SHP77 treated with DMSO at 0.1 percent for 48 hours (cell line): ENCODE measurements around the gene ACSM2B.
"Not testable (repeated sequence)": the region's sequence is repeated elsewhere in the genome, so short reads cannot be mapped to it uniquely, and the experiment has no call there.

Source experiments
- DNase-seq: peaks from one replicate; lab custom pipeline; 2025; lab: John Stamatoyannopoulos, UW

The ACSM2B gene

DNA sequence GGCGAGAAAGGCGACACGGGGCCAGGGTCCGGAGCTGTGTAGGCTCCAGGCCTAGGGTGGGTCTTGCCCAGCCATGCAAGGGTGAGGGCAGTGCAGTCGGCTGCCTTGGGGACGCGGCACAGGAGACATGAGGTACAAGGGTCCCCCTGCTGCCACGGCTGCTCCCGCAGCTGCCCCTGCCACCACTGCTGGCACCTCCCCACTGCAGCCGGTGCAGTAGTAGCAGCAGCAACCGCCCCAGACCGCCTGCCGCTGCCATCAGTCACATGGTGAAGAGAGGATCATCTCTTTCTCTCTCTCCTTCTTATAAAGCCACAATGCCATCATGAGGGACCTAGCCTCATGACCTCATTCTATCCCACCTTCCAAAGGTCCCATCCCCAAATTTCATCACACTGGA, 44.4 kb downstream of the ACSM2B start:
- not testable (repeated sequence) for DNase-seq

DNA sequence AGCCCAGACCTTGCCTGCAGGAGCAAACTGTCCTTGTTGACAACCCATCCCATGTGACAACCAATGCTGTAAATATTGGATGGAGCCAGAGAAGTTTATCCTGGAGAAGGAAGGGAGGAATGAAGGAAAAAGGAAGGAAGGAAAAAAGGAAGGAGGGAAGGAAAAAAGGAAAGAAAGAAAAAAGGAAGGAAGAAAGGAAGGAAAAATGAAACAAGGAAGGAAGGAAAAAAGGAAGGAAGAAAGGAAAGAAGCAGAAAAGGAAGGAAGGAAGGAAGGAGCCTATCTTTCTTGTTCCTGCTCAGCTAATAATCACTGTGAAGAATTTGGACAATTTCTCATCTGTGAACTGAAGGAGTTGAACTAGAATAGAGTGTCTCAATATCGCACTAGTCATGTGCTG, 56.1 kb downstream of the ACSM2B start:
- no peak for DNase-seq

DNA sequence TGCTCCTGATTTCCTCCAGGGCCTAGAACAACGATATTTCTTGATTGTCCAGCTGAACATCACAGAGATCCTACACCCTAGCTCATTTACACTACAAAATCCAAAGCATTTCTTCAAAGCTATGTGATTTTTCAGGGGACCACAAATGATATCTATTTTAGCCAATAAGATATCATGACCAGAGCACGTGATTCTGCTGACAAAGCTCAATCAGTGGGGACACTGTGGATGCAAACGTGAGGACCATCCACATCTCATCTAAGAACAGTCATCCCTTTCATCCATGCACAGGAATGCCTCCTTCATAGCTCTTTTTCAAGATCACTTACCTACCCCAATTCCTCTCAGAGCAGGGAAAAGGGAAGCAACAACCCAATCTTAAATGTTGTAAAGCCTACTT, 56.9 kb downstream of the ACSM2B start:
- DNase-seq, result no peak

DNA sequence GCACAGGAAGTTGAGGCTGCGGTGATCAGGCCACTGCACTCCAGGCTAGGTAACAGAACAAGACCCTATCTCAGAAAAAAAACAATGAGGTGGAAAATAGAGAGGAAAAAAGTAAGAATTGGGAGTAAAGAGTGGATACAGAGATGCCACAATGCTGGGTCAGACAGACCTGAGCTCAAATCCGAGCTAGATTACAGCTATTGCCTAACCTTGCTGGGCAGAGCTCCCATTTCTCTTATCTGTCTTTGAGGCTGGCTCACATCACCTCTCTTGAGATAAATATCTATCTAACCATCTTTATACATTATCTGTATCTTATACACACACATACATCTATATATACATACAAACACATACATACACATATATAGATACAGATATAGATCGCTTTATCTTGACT, 59.0 kb downstream of the ACSM2B start:
- no peak for DNase-seq

DNA sequence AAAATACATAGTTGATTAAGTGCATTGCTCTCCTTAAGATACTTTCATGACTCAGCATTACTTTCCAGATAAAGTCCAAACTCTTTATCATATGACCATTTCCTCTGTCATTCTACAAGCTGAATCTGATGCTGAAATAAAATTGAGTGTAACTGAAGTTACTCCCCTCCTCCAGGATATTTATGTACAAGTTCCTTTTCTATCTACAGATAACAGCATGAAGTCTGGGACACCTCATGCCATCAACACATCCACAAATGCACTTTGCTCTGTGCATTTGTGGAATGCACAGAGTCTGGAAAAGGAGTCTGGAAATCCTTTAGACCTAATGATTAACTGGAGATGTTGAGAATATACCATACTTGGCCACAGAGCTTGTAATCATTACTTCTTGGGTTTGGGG, 60.5 kb downstream of the ACSM2B start:
- no peak for DNase-seq

DNA sequence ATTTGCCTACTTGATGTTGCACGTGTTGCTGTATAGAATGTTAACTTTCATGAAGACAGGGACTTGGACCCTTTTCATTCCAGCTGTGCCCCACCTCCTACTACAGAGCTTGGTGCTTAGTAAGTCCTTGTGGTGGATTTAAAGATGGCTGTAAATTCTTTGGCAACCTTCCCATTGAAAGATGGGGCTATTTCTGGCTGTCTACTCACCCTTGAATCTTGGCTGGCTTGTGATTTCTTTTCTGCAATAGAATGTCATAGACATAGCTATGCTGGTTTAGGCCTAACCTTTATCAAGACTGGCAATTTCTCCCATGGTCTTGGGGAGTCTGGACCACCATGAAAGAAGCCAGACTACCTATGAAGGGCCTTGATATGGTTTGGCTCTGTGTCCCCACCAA, 65.8 kb downstream of the ACSM2B start:
- no peak for DNase-seq

DNA sequence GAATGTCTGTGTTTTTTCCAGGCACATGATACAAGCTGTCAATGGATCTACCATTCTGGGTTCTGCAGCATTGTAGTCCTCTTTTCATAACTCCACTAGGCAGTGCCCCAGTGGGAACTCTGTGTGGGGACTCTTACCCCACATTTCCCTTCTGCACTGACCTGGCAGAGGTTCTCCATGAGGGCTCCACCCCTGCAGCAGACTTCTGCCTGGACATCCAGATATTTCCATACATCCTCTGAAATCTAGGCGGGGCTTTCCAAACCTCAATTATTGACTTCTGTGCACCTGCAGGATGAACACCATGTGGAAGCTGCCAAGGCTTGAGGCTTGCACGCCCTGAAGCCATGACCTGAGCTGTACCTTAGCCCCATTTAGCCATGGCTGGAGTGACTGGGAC, 68.9 kb downstream of the ACSM2B start:
- no peak for DNase-seq

DNA sequence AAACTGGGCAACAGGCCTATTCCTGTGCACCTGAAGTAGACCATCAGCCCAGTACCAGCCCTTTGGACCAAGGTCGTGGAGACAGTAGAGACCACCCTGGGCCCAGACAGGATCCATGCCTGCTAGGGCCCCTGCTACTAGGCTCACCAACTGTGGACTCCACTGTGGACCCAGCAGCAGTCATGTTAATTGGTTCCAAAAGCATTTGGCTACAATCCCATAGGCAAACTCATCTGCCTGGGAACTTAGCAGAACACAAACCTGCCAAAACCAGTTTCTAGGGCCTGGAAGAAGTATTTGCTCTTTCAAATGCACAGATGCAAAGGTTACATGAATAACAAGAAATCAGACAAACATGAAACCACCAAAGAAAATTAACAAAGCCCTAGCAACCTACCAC, 71.7 kb downstream of the ACSM2B start:
- DNase-seq, result no peak

DNA sequence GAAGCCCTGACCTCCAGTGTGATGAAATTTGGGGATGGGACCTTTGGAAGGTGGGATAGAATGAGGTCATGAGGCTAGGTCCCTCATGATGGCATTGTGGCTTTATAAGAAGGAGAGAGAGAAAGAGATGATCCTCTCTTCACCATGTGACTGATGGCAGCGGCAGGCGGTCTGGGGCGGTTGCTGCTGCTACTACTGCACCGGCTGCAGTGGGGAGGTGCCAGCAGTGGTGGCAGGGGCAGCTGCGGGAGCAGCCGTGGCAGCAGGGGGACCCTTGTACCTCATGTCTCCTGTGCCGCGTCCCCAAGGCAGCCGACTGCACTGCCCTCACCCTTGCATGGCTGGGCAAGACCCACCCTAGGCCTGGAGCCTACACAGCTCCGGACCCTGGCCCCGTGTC, 84.7 kb downstream of the ACSM2B start:
- DNase-seq, result not testable (repeated sequence)

DNA sequence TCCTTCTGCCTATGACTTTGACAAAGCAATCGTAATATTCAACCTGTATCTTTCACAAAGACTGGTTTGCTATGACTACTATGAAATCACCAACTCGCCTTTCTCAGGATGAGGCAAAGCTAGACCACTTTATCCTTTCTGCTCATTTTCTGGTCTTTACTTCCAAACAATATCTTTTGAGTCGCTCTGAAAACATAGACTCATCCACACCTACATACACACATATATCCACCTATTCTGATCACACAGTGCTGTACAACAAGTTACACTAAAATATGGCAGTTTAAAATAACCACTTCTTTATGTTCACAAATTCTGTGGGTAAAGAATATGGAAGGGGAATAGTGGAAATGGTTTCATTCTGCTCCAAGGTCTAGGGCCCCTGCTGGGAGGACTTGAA, 85.2 kb downstream of the ACSM2B start:
- DNase-seq, result not testable (repeated sequence)
